Measurements from ENCODE around the gene PPL.

PPL gene

GRCh38 chr16:4860727-4861342 is 76.1 kb downstream of the PPL start:
- ChIA-PET POLR2A (no interaction called here), CTCF (no interaction called here)
- Histone ChIP-seq H3K9me3 (ENCODE audit: control insufficient read depth, insufficient read depth, low read depth, low read length) (no peaks in the 10 kb centered on the region), H3K36me3 (ENCODE audit: control insufficient read depth in 2 of 2, insufficient read depth in 1 of 2, low read length in 2 of 2) (peaks cover 8 to 79% of the 10 kb centered on the region in 2 experiments), H3K4me3 (ENCODE audit: low read depth, low read length) (no peak overlapping the region), H3K27ac (ENCODE audit: extremely low read depth, low read depth, low read length) (no peak overlapping the region), H3K4me1 (ENCODE audit: control insufficient read depth, insufficient read depth, low read length) (no peaks in the 10 kb centered on the region)
- no peak for TF ChIP-seq ZNF10 (tag by site-specific recombination; IDR thresholded peaks at IDR 0.05)
- TF ChIP-seq ZNF660 (tag by site-specific recombination; IDR thresholded peaks at IDR 0.05): no peak
- TF ChIP-seq ZBTB10 (tag by site-specific recombination; IDR thresholded peaks at IDR 0.05): no peak
- TF ChIP-seq OVOL3 (tag by site-specific recombination; IDR thresholded peaks at IDR 0.05): no peak
- TF ChIP-seq ZNF24 (tag by site-specific recombination; IDR thresholded peaks at IDR 0.05): no peak
- TF ChIP-seq TRIM28 (IDR thresholded peaks at IDR 0.05; ENCODE audit: borderline replicate concordance, low read length): no peak
- TF ChIP-seq ZNF248 (tag by site-specific recombination; IDR thresholded peaks at IDR 0.05): no peak
- TF ChIP-seq PRDM2 (tag by site-specific recombination; IDR thresholded peaks at IDR 0.05; ENCODE audit: borderline replicate concordance): no peak
- TF ChIP-seq ZNF335 (tag by site-specific recombination; conservative IDR thresholded peaks at IDR 0.05): no peak
- no peak for TF ChIP-seq TSHZ1 (tag by site-specific recombination; IDR thresholded peaks at IDR 0.05; ENCODE audit: borderline replicate concordance)
- TF ChIP-seq ZNF140 (tag by site-specific recombination; IDR thresholded peaks at IDR 0.05): no peak
- no peak for TF ChIP-seq ZBTB8A (tag by site-specific recombination; IDR thresholded peaks at IDR 0.05)
- TF ChIP-seq ZNF138 (tag by site-specific recombination; IDR thresholded peaks at IDR 0.05; ENCODE audit: borderline replicate concordance): no peak
- no peak for TF ChIP-seq SCRT2 (tag by site-specific recombination; IDR thresholded peaks at IDR 0.05)
- TF ChIP-seq ZNF837 (tag by site-specific recombination; IDR thresholded peaks at IDR 0.05): no peak
- TF ChIP-seq ZNF626 (tag by site-specific recombination; IDR thresholded peaks at IDR 0.05): no peak
- TF ChIP-seq ZNF112 (tag by site-specific recombination; IDR thresholded peaks at IDR 0.05): no peak
- no peak for TF ChIP-seq ZSCAN4 (tag by site-specific recombination; IDR thresholded peaks at IDR 0.05)

Measured in HEK293 (cell line).